MM.1S (cell line): ENCODE data around the gene TFAP2B.

Experiments used
- DNase-seq: peaks from one replicate; pipeline ENCODE4 v3.0.0-alpha.2; 2015
- H2AFZ ChIP-seq: fragments of 300-600 bp; sonication (generic); 2 replicates; pipeline ENCODE4 v1.6.0; 2016; ENCODE audit warnings: antibody characterized with exemption, low read length
- H3F3A ChIP-seq: fragments of 300-600 bp; sonication (generic); 2 replicates; pipeline ENCODE4 v1.6.1; 2016; ENCODE audit warnings: mild to moderate bottlenecking, antibody characterized with exemption, low read length, moderate library complexity, mixed read lengths; ENCODE audit not compliant: insufficient read depth
- H3K27ac ChIP-seq: fragments of 300-600 bp; sonication (generic); 2 replicates; pipeline ENCODE4 v1.5.1; 2016; ENCODE audit warnings: mild to moderate bottlenecking, low read length
- H3K27me3 ChIP-seq: fragments of 300-600 bp; sonication (generic); replicated peaks from 2 replicates; pipeline ENCODE4 v1.6.0; 2016; ENCODE audit warnings: low read length; ENCODE audit not compliant: insufficient read depth
- H3K36me3 ChIP-seq: fragments of 300-600 bp; sonication (generic); replicated peaks from 2 replicates; pipeline ENCODE4 v1.6.1; 2016; ENCODE audit warnings: mild to moderate bottlenecking, low read length, mixed read lengths; ENCODE audit not compliant: insufficient read depth
- H3K4me1 ChIP-seq: fragments of 300-600 bp; sonication (generic); 2 replicates; pipeline ENCODE4 v1.6.1; 2016; ENCODE audit warnings: low read length, mixed read lengths
- H3K4me2 ChIP-seq: fragments of 300-600 bp; sonication (generic); 2 replicates; pipeline ENCODE4 v1.6.0; 2016; ENCODE audit warnings: low read depth, low read length
- H3K4me3 ChIP-seq: fragments of 300-600 bp; sonication (generic); 2 replicates; pipeline ENCODE4 v1.5.1; 2016; ENCODE audit warnings: low read length, mixed read lengths
- H3K79me2 ChIP-seq: fragments of 300-600 bp; sonication (generic); 2 replicates; pipeline ENCODE4 v1.6.1; 2016; ENCODE audit warnings: mixed run types, low read length, mixed read lengths
- H3K9ac ChIP-seq: fragments of 300-600 bp; sonication (generic); 2 replicates; pipeline ENCODE4 v1.6.1; 2016; ENCODE audit warnings: low read length, mixed read lengths
- H3K9me2 ChIP-seq: fragments of 300-600 bp; sonication (generic); replicated peaks from 2 replicates; pipeline ENCODE4 v1.6.1; 2016; ENCODE audit warnings: mild to moderate bottlenecking, low read length, mixed read lengths; ENCODE audit not compliant: insufficient read depth
- H3K9me3 ChIP-seq: fragments of 300-600 bp; sonication (generic); replicated peaks from 2 replicates; pipeline ENCODE4 v1.6.1; 2016; ENCODE audit warnings: mild to moderate bottlenecking, low read length, mixed read lengths; ENCODE audit not compliant: insufficient read depth
- H4K20me1 ChIP-seq: fragments of 300-600 bp; sonication (generic); 2 replicates; pipeline ENCODE4 v1.6.1; 2016; ENCODE audit warnings: mild to moderate bottlenecking, low read length, moderate library complexity, mixed read lengths; ENCODE audit not compliant: insufficient read depth
- CTCF ChIP-seq: fragments of 300-600 bp; sonication (generic); IDR thresholded peaks from 2 replicates; pipeline ENCODE4 v1.5.1; 2016; ENCODE audit warnings: antibody characterized with exemption, low read length, mixed read lengths
- EZH2 ChIP-seq: fragments of 300-600 bp; sonication (generic); optimal IDR thresholded peaks from 2 replicates; pipeline ENCODE3; 2017; ENCODE audit warnings: low read depth, mild to moderate bottlenecking, antibody characterized with exemption, low read length, mixed read lengths
- EZH2phosphoT487 ChIP-seq: fragments of 300-600 bp; sonication (generic); IDR thresholded peaks from 2 replicates; pipeline ENCODE4 v1.6.1; 2018; ENCODE audit warnings: antibody characterized with exemption, low read length

TFAP2B gene

GRCh38 chr6:50848989-50849795 lies 30.5 kb downstream of the TFAP2B start:
- Histone ChIP-seq H3K27ac (no peak overlapping the region), H3K36me3 (no peaks in the 10 kb centered on the region), H2AFZ (no peak overlapping the region), H3K4me1 (no peaks in the 10 kb centered on the region), H3K79me2 (no peaks in the 10 kb centered on the region), H3K4me3 (no peak overlapping the region), H3K4me2 (no peak overlapping the region), H3K9me3 (no peaks in the 10 kb centered on the region), H3K9ac (no peak overlapping the region), H4K20me1 (no peaks in the 10 kb centered on the region), H3K27me3 (no peaks in the 10 kb centered on the region), H3K9me2 (no peaks in the 10 kb centered on the region), H3F3A (no peaks in the 10 kb centered on the region)
- no peak for DNase-seq
- TF ChIP-seq EZH2phosphoT487 = no peak
- no peak for TF ChIP-seq CTCF
- no peak for TF ChIP-seq EZH2

- TF ChIP-seq CTCF (no peak), EZH2phosphoT487 (no peak), EZH2 (no peak)
- Histone ChIP-seq H3K27me3 (no peaks in the 10 kb centered on the region), H3K9me3 (no peaks in the 10 kb centered on the region), H3K9ac (no peak overlapping the region), H3K9me2 (no peaks in the 10 kb centered on the region), H3K4me1 (no peaks in the 10 kb centered on the region), H3K4me3 (no peak overlapping the region), H4K20me1 (no peaks in the 10 kb centered on the region), H3F3A (no peaks in the 10 kb centered on the region), H2AFZ (no peak overlapping the region), H3K36me3 (no peaks in the 10 kb centered on the region), H3K79me2 (no peaks in the 10 kb centered on the region), H3K27ac (no peak overlapping the region), H3K4me2 (no peak overlapping the region)
- no peak for DNase-seq
These were observed 31.1 kb downstream of the TFAP2B start for GRCh38 chr6:50849796-50850180.

GRCh38 chr6:50850223-50851048 lies 31.8 kb downstream of the TFAP2B start:
- H3K4me2 ChIP-seq = no peak overlapping the region
- no peaks in the 10 kb centered on the region for H3K9me2 ChIP-seq
- H3K36me3 ChIP-seq = no peaks in the 10 kb centered on the region
- no peaks in the 10 kb centered on the region for H3K27me3 ChIP-seq
- H3K9me3 ChIP-seq = no peaks in the 10 kb centered on the region
- H3K9ac ChIP-seq = no peak overlapping the region
- no peak overlapping the region for H3K4me3 ChIP-seq
- H3K79me2 ChIP-seq = no peaks in the 10 kb centered on the region
- DNase-seq = no peak
- H4K20me1 ChIP-seq = no peaks in the 10 kb centered on the region
- H2AFZ ChIP-seq = no peak overlapping the region
- no peak overlapping the region for H3K27ac ChIP-seq
- no peaks in the 10 kb centered on the region for H3F3A ChIP-seq
- no peaks in the 10 kb centered on the region for H3K4me1 ChIP-seq
- no peak for TF ChIP-seq CTCF
- no peak for TF ChIP-seq EZH2phosphoT487
- TF ChIP-seq EZH2 = no peak
